OCI-LY3 (cell line): ENCODE results near the gene PJA2.

Experiments used
- EZH2phosphoT487 ChIP-seq: fragments of 200-600 bp; shearing (Covaris generic); IDR thresholded peaks from 2 replicates; pipeline ENCODE4 v1.6.1; 2018; ENCODE audit warnings: antibody characterized with exemption, mixed run types, low read depth
- TF ChIP-seq, protein P1 (sequence below): fragments of 200-600, 300-600 bp; sonication (generic); IDR thresholded peaks from 2 replicates; pipeline ENCODE4 v1.5.1; 2014; ENCODE audit warnings: antibody characterized with exemption, low read length, low read depth

DNA sequence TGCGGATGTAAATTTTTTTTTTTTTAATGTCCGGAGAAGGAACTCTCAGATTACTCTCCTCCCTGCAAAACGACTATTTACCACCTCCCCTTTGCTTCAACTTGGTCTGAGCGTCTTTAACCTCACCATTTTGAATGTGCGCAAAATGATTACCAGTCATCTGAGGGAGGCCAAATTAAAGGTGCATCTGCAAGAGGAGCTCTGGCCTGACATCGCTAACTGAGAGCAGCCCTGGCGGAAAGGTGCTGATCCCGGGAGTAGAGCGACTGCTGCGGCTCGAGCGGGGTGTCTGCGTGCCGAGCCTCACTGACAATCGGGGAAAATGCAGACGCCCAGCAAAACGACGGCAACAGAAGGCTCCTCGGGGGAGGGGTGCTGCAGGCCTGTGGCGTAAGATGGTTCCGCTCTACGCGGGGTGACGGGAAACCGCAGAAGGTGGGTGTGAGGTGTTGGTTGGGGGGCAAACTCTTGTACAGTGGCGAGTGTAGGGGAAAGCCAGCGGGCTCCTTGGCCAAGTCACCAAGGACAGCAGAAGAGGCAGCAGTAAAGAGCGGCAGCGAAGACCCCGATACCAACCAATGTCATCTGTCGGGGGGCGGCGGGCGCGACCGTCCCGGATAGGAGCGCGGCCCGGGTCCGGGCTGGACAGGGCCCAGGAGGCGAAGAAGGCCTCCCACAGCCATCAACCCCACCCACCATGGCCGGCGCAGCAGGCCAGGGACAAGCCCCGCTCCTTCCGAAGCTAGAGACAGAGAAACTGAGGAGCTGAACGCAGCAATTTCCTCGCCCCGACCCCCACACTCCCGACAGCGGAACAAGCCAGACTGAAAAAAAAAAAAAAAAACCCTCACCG lies 557 bp downstream of the PJA2 start:
- no peak for TF ChIP-seq EZH2phosphoT487
- TF ChIP-seq, protein P1, sequence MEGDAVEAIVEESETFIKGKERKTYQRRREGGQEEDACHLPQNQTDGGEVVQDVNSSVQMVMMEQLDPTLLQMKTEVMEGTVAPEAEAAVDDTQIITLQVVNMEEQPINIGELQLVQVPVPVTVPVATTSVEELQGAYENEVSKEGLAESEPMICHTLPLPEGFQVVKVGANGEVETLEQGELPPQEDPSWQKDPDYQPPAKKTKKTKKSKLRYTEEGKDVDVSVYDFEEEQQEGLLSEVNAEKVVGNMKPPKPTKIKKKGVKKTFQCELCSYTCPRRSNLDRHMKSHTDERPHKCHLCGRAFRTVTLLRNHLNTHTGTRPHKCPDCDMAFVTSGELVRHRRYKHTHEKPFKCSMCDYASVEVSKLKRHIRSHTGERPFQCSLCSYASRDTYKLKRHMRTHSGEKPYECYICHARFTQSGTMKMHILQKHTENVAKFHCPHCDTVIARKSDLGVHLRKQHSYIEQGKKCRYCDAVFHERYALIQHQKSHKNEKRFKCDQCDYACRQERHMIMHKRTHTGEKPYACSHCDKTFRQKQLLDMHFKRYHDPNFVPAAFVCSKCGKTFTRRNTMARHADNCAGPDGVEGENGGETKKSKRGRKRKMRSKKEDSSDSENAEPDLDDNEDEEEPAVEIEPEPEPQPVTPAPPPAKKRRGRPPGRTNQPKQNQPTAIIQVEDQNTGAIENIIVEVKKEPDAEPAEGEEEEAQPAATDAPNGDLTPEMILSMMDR: no peak
